ENCODE data around the gene PRKD1. TPM values are rescaled to one million over a fixed set of nuclear protein-coding genes. Genes with fewer than 3 reads are reported as not detected.

PRKD1 gene
- total RNA-seq, 1 experiment from 2014 or later: 2.3 TPM

- no peak for DNase-seq (ENCODE audit: low read depth)
Observed at GRCh38 chr14:29528889-29529288, 398.8 kb downstream of the PRKD1 start.

GRCh38 chr14:29527286-29527685 lies 400.4 kb downstream of the PRKD1 start:
- DNase-seq (ENCODE audit: low read depth): no peak

Small RNAs within 50 kb of the gene (small RNA-seq; reads per million reads assigned to genes)
- not detected for gene RNU6-1234P
